ENCODE data around the gene HAPLN3.

HAPLN3 gene

DNA sequence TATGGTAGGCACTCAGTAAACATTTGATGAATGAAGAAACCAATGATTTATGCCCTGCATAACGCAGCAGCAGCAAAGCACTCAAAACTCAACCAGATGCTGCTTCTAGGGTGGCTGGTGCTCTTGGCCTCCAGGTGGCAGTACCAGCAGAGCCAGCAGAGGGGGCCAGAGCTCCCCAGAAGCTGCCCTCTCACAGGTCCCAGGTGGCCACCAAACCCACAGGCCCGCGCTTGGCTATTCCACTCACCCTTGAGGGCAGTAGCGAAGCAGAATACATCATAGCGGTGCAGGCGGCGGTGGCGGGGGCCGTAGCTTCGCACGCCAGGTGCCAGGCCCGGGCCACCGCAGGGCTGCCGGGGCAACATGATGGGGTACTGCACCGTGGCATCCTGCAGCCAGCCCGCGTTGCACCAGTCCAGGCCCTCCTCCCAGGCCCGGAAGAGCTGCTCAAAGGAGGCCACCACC is 16.6 kb downstream of the HAPLN3 start:
- peaks cover 12% of the 10 kb centered on the region for H3K27me3 ChIP-seq
- H3K36me3 ChIP-seq: no peaks in the 10 kb centered on the region
- no peaks in the 10 kb centered on the region for H3K9me3 ChIP-seq
- peak; percentile 87 for DNase-seq
- no peak overlapping the region for H3K4me3 ChIP-seq (ENCODE audit: low read depth, low read length)
- TF ChIP-seq, protein P1, sequence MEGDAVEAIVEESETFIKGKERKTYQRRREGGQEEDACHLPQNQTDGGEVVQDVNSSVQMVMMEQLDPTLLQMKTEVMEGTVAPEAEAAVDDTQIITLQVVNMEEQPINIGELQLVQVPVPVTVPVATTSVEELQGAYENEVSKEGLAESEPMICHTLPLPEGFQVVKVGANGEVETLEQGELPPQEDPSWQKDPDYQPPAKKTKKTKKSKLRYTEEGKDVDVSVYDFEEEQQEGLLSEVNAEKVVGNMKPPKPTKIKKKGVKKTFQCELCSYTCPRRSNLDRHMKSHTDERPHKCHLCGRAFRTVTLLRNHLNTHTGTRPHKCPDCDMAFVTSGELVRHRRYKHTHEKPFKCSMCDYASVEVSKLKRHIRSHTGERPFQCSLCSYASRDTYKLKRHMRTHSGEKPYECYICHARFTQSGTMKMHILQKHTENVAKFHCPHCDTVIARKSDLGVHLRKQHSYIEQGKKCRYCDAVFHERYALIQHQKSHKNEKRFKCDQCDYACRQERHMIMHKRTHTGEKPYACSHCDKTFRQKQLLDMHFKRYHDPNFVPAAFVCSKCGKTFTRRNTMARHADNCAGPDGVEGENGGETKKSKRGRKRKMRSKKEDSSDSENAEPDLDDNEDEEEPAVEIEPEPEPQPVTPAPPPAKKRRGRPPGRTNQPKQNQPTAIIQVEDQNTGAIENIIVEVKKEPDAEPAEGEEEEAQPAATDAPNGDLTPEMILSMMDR (IDR thresholded peaks at IDR 0.05; ENCODE audit: low read depth, low read length): peak; percentile 96
- no peaks in the 10 kb centered on the region for H3K4me1 ChIP-seq

DNA sequence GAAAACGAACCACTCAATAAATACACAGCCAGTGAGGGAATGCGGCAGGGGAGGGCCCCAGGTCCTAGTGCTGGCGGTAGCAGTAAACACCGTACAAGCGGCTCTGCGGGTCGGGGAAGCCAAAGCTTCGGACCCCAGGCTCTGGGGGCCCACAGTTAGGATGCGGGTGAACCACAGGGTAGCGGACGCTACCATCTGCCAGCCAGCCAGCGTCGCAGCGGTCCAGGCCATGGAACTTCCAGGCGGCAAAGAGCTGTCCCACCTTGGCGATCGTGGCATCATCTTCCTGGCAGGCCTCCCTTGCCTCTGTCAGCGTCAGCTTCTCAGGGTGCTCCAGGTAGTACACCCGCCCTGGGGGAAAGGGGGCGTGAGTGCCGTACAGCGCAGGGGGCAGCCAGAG is 17.4 kb downstream of the HAPLN3 start:
- Histone ChIP-seq H3K4me3 (ENCODE audit: low read depth, low read length) (no peak overlapping the region), H3K4me1 (no peaks in the 10 kb centered on the region), H3K27me3 (peaks cover 18% of the 10 kb centered on the region), H3K9me3 (no peaks in the 10 kb centered on the region), H3K36me3 (no peaks in the 10 kb centered on the region)
- no peak for DNase-seq
- TF ChIP-seq, protein P1 (IDR thresholded peaks at IDR 0.05; ENCODE audit: low read depth, low read length): no peak

DNA sequence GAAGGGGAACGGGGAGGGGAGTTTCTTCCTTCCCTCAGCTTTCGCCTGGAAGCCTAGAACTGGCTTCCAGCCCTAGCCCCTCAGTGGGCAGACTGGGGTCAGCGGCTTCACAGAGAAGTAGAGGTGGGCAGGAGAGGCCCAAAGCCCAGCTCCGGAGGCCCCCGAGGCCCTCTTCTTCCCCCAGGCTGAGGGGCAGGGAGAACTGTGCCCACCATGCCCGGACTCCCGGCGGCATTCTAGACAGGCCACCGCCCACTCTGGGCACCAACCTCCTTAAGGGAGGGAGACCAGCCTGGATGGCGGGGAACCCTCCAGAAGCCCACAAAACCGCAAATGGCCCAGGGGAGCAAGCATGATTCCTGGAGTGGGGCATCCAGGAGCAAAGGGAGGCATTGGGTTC is 17.9 kb downstream of the HAPLN3 start:
- no peak for DNase-seq
- no peaks in the 10 kb centered on the region for H3K9me3 ChIP-seq
- TF ChIP-seq, protein P1 (IDR thresholded peaks at IDR 0.05; ENCODE audit: low read depth, low read length): no peak
- H3K36me3 ChIP-seq: no peaks in the 10 kb centered on the region
- peaks cover 20% of the 10 kb centered on the region for H3K27me3 ChIP-seq
- H3K4me1 ChIP-seq: no peaks in the 10 kb centered on the region
- no peak overlapping the region for H3K4me3 ChIP-seq (ENCODE audit: low read depth, low read length)

DNA sequence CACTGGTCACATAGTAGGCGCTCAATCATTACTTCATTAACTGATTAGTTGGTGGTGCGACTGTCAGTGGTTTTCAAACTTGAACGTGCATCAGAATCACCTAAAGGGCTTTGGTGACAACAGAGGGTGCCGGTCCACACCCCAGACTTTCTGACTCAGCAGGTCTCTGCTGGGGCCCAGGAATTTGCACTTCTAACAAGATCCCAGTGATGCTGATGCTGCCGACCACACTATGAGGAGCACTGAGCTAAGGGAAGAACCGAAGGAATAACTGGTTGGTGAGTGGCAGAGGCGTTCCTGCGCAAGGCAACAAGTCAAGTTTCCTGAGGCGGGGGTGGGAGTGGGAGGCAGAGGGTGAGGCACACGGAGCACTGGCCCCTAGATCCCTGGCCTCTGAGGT is 18.8 kb downstream of the HAPLN3 start:
- TF ChIP-seq, protein P1 (IDR thresholded peaks at IDR 0.05; ENCODE audit: low read depth, low read length): no peak
- Histone ChIP-seq H3K27me3 (peaks cover 25% of the 10 kb centered on the region), H3K9me3 (no peaks in the 10 kb centered on the region), H3K4me1 (no peaks in the 10 kb centered on the region), H3K36me3 (no peaks in the 10 kb centered on the region), H3K4me3 (ENCODE audit: low read depth, low read length) (no peak overlapping the region)
- no peak for DNase-seq

DNA sequence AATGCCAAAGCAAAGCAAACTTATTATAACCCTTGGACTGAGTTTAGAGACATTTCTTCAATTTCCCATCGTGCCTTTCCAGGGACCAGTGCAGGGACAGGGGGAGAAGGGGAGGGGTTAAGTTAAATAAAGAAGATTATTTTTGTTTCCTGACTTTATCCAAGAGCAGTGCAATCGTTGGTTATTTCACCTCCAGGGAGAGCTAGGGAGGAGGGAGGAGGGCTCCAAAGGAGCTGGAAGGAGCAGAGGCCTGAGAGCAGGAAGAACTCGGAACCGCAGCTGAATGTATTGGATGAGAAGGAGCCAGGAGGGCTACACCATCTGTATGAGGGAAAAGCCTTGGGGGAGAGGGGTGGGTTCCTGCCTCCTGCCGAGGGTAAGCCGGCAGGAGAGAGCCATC is 20.7 kb downstream of the HAPLN3 start:
- no peak for DNase-seq
- TF ChIP-seq, protein P1 (IDR thresholded peaks at IDR 0.05; ENCODE audit: low read depth, low read length): no peak
- Histone ChIP-seq H3K9me3 (no peaks in the 10 kb centered on the region), H3K4me3 (ENCODE audit: low read depth, low read length) (no peak overlapping the region), H3K36me3 (no peaks in the 10 kb centered on the region), H3K27me3 (peaks cover 31% of the 10 kb centered on the region), H3K4me1 (no peaks in the 10 kb centered on the region)

DNA sequence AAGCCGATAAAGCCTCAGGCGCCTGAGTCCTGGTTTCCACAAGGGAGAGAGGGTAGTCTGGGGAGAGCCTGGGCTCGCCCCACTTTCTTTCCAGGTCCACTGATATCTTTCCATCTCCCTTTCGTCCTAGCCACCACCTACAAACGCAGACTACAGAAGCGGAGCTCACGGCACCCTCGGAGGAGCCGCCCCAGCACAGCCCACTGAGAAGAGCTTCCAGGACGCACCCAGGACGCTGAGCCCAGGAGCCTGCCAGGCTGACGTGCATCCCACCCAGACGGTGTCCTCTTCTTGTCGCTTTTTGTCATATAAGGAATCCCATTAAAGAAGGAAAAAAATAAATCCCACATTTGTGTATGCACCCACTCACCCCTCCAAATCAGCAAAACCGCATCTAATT is 21.1 kb downstream of the HAPLN3 start:
- no peaks in the 10 kb centered on the region for H3K4me1 ChIP-seq
- H3K27me3 ChIP-seq: peaks cover 31% of the 10 kb centered on the region
- H3K4me3 ChIP-seq (ENCODE audit: low read depth, low read length): no peak overlapping the region
- TF ChIP-seq, protein P1 (IDR thresholded peaks at IDR 0.05; ENCODE audit: low read depth, low read length): no peak
- no peak for DNase-seq
- H3K36me3 ChIP-seq: no peaks in the 10 kb centered on the region
- no peaks in the 10 kb centered on the region for H3K9me3 ChIP-seq
